Ishikawa (cell line): ENCODE data around the gene MEF2C.

Experiments used
- CEBPB ChIP-seq: IDR thresholded peaks from 2 replicates; pipeline ENCODE4 v1.6.1; 2012
- CREB1 ChIP-seq: IDR thresholded peaks from 2 replicates; pipeline ENCODE4 v1.6.1; 2012; ENCODE audit warnings: low read depth
- EGR1 ChIP-seq: IDR thresholded peaks from 2 replicates; pipeline ENCODE4 v1.6.1; 2012
- EP300 ChIP-seq: IDR thresholded peaks from 2 replicates; pipeline ENCODE4 v1.6.1; 2012; ENCODE audit warnings: borderline replicate concordance
- FOXM1 ChIP-seq: IDR thresholded peaks from 2 replicates; pipeline ENCODE4 v1.6.1; 2012; ENCODE audit warnings: low read depth, borderline replicate concordance
- MAX ChIP-seq: IDR thresholded peaks from 2 replicates; pipeline ENCODE4 v1.6.1; 2012
- NFIC ChIP-seq: IDR thresholded peaks from 2 replicates; pipeline ENCODE4 v1.6.1; 2012
- RAD21 ChIP-seq: IDR thresholded peaks from 2 replicates; pipeline ENCODE4 v1.6.1; 2012; ENCODE audit warnings: low read depth
- REST ChIP-seq: IDR thresholded peaks from 2 replicates; pipeline ENCODE4 v1.6.1; 2012; ENCODE audit warnings: low read depth, mild to moderate bottlenecking
- TAF1 ChIP-seq: IDR thresholded peaks from 2 replicates; pipeline ENCODE4 v1.6.1; 2012; ENCODE audit warnings: low read depth, mild to moderate bottlenecking
- TCF12 ChIP-seq: IDR thresholded peaks from 2 replicates; pipeline ENCODE4 v1.6.1; 2012; ENCODE audit warnings: low read depth
- TEAD4 ChIP-seq: IDR thresholded peaks from 2 replicates; pipeline ENCODE4 v1.6.1; 2012
- USF1 ChIP-seq: IDR thresholded peaks from 2 replicates; pipeline ENCODE4 v1.6.1; 2012
- YY1 ChIP-seq: IDR thresholded peaks from 2 replicates; pipeline ENCODE4 v1.6.1; 2012; ENCODE audit warnings: low read depth
- ZBTB7A ChIP-seq: IDR thresholded peaks from 2 replicates; pipeline ENCODE4 v1.6.1; 2012; ENCODE audit warnings: low read depth

The MEF2C gene

GRCh38 chr5:88715503-88715902 is 167.5 kb downstream of the MEF2C start:
- TF ChIP-seq TEAD4 (no peak), CREB1 (no peak), NFIC (no peak), REST (no peak), USF1 (no peak), TAF1 (no peak), EP300 (no peak), YY1 (no peak)

GRCh38 chr5:88713818-88714217 is 169.2 kb downstream of the MEF2C start:
- TF ChIP-seq NFIC (no peak), MAX (no peak), CEBPB (no peak), REST (no peak)

- TF ChIP-seq EGR1 (no peak), FOXM1 (no peak), TAF1 (no peak), YY1 (no peak), CREB1 (no peak), ZBTB7A (no peak), RAD21 (no peak), TCF12 (no peak), NFIC (no peak), EP300 (no peak)
Observed at GRCh38 chr5:88708682-88709398, 174.1 kb downstream of the MEF2C start.

GRCh38 chr5:88708021-88708420 is 175.0 kb downstream of the MEF2C start:
- no peak for TF ChIP-seq TAF1
- TF ChIP-seq USF1: no peak
- no peak for TF ChIP-seq YY1
- no peak for TF ChIP-seq ZBTB7A
- TF ChIP-seq MAX: no peak
- TF ChIP-seq FOXM1: no peak
- TF ChIP-seq TCF12: no peak
- no peak for TF ChIP-seq RAD21
- TF ChIP-seq NFIC: no peak
- TF ChIP-seq EGR1: no peak
- TF ChIP-seq CEBPB: no peak
- no peak for TF ChIP-seq TEAD4
- no peak for TF ChIP-seq CREB1
- TF ChIP-seq EP300: no peak
- TF ChIP-seq REST: no peak
